Measurements from ENCODE around the gene TUNAR. TPM values are rescaled to one million over a fixed set of nuclear protein-coding genes. Genes with fewer than 3 reads are reported as not detected.

Gene TUNAR
- total RNA-seq, 1 donor from 2014 or later, result 0.06 TPM

GRCh38 chr14:95849761-95850160 is 26.9 kb upstream of the TUNAR start:
- DNase-seq (ENCODE audit: low read depth), result no peak
- no peak overlapping the region for H3K4me3 ChIP-seq (ENCODE audit: low read depth, low read length)
- no peak for TF ChIP-seq CTCF (conservative IDR thresholded peaks at IDR 0.05; ENCODE audit: low read depth, low read length)

- TF ChIP-seq CTCF (conservative IDR thresholded peaks at IDR 0.05; ENCODE audit: low read depth, low read length), result no peak
- no peak for DNase-seq (ENCODE audit: low read depth)
- no peak overlapping the region for H3K4me3 ChIP-seq (ENCODE audit: low read depth, low read length)
Observed at GRCh38 chr14:95850429-95850828, 26.2 kb upstream of the TUNAR start.

- no peak for DNase-seq (ENCODE audit: low read depth)
- H3K4me3 ChIP-seq (ENCODE audit: low read depth, low read length), result no peak overlapping the region
- TF ChIP-seq CTCF (conservative IDR thresholded peaks at IDR 0.05; ENCODE audit: low read depth, low read length), result no peak
Observed at GRCh38 chr14:95855606-95856005, 21.0 kb upstream of the TUNAR start.

GRCh38 chr14:95857275-95857674 is 19.4 kb upstream of the TUNAR start:
- no peak for DNase-seq (ENCODE audit: low read depth)
- H3K4me3 ChIP-seq (ENCODE audit: low read depth, low read length), result no peak overlapping the region
- TF ChIP-seq CTCF (conservative IDR thresholded peaks at IDR 0.05; ENCODE audit: low read depth, low read length), result no peak

- DNase-seq (ENCODE audit: low read depth), result no peak
- no peak for TF ChIP-seq CTCF (conservative IDR thresholded peaks at IDR 0.05; ENCODE audit: low read depth, low read length)
- no peak overlapping the region for H3K4me3 ChIP-seq (ENCODE audit: low read depth, low read length)
Observed at GRCh38 chr14:95858893-95859292, 17.7 kb upstream of the TUNAR start.

GRCh38 chr14:95862243-95862642 is 14.4 kb upstream of the TUNAR start:
- no peak for DNase-seq (ENCODE audit: low read depth)
- no peak overlapping the region for H3K4me3 ChIP-seq (ENCODE audit: low read depth, low read length)
- no peak for TF ChIP-seq CTCF (conservative IDR thresholded peaks at IDR 0.05; ENCODE audit: low read depth, low read length)

- no peak overlapping the region for H3K4me3 ChIP-seq (ENCODE audit: low read depth, low read length)
- no peak for TF ChIP-seq CTCF (conservative IDR thresholded peaks at IDR 0.05; ENCODE audit: low read depth, low read length)
- no peak for DNase-seq (ENCODE audit: low read depth)
Observed at GRCh38 chr14:95863295-95863694, 13.3 kb upstream of the TUNAR start.
